HEK293 (cell line): ENCODE measurements around the gene PAPLN.

Source experiments
- CTCF ChIA-PET: fragments of 350-600 bp; formaldehyde crosslinking; extraction: SDS; loops from one replicate; lab custom pipeline; 2021; ENCODE audit warnings: antibody characterized with exemption; lab: Yijun Ruan, JAX
- POLR2A ChIA-PET: fragments of 300-600 bp; formaldehyde crosslinking; extraction: SDS; loops from one replicate; lab custom pipeline; 2020; ENCODE audit warnings: antibody characterized with exemption, inconsistent platforms; lab: Yijun Ruan, JAX
- H3K27ac ChIP-seq: fragments of 200-500 bp; sonication (Bioruptor generic); 2 replicates; pipeline ENCODE4 v1.5.1; 2014; ENCODE audit warnings: low read depth, low read length, control low read depth, inconsistent platforms; ENCODE audit errors: extremely low read depth
- H3K36me3 ChIP-seq, 2 experiments: fragments of 200-500 bp in 1 of 2; sonication (Bioruptor generic) in 1 of 2; 1 replicate in 1 of 2; 2 replicates in 1 of 2; pipeline ENCODE4 v1.5.1; 2014 to 2017; ENCODE audit warnings: inconsistent platforms in 2 of 2, low read length in 2 of 2; ENCODE audit not compliant: control insufficient read depth in 2 of 2, insufficient read depth in 1 of 2
- H3K4me1 ChIP-seq: fragments of 200-500 bp; sonication (Bioruptor generic); 2 replicates; pipeline ENCODE4 v1.5.1; 2014; ENCODE audit warnings: mild to moderate bottlenecking, low read length, inconsistent platforms; ENCODE audit not compliant: control insufficient read depth, insufficient read depth
- H3K4me3 ChIP-seq: 2 replicates; pipeline ENCODE4 v1.5.1; 2011; ENCODE audit warnings: low read depth, mild to moderate bottlenecking, control low read depth, low read length, moderate library complexity
- H3K9me3 ChIP-seq: fragments of 200-500 bp; sonication (Bioruptor generic); 2 replicates; pipeline ENCODE4 v1.5.1; 2014; ENCODE audit warnings: low read depth, low read length, inconsistent platforms; ENCODE audit not compliant: control insufficient read depth, insufficient read depth
- BCL11B ChIP-seq: fragments of 450-650 bp; formaldehyde crosslinking; IDR thresholded peaks from 2 replicates; pipeline ENCODE4 v1.5.1; 2016; ENCODE audit warnings: low read depth, missing biosample characterization, missing genetic modification characterization
- BCL6B ChIP-seq: fragments of 450-650 bp; formaldehyde crosslinking; IDR thresholded peaks from 2 replicates; pipeline ENCODE4 v1.5.1; 2017; ENCODE audit warnings: missing biosample characterization, missing genetic modification characterization
- GLIS2 ChIP-seq: fragments of 450-650 bp; formaldehyde crosslinking; IDR thresholded peaks from 2 replicates; pipeline ENCODE4 v1.5.1; 2016; ENCODE audit warnings: missing biosample characterization, missing genetic modification characterization
- HOXA7 ChIP-seq: sonication (generic); formaldehyde crosslinking; IDR thresholded peaks from 2 replicates; pipeline ENCODE4 v1.8.1; 2022; ENCODE audit warnings: missing genetic modification reagents, borderline replicate concordance
- OSR2 ChIP-seq: fragments of 450-650 bp; formaldehyde crosslinking; IDR thresholded peaks from 2 replicates; pipeline ENCODE4 v1.5.1; 2016; ENCODE audit warnings: missing biosample characterization, missing genetic modification characterization
- SETDB1 ChIP-seq: IDR thresholded peaks from one replicate; pipeline ENCODE4 v1.6.1; 2017; ENCODE audit warnings: mild to moderate bottlenecking, low read length, moderate library complexity, mixed read lengths; ENCODE audit not compliant: insufficient read length
- SP7 ChIP-seq: fragments of 450-650 bp; formaldehyde crosslinking; IDR thresholded peaks from 2 replicates; pipeline ENCODE4 v1.5.1; 2016; ENCODE audit warnings: missing biosample characterization, missing genetic modification characterization
- ZBTB21 ChIP-seq: fragments of 450-650 bp; formaldehyde crosslinking; IDR thresholded peaks from 2 replicates; pipeline ENCODE4 v1.5.1; 2017; ENCODE audit warnings: missing biosample characterization, missing genetic modification characterization
- ZBTB48 ChIP-seq: fragments of 450-650 bp; formaldehyde crosslinking; IDR thresholded peaks from 2 replicates; pipeline ENCODE4 v1.5.1; 2016; ENCODE audit warnings: missing biosample characterization, missing genetic modification characterization
- ZBTB7A ChIP-seq: fragments of 450-650 bp; formaldehyde crosslinking; IDR thresholded peaks from 2 replicates; pipeline ENCODE4 v1.5.1; 2016; ENCODE audit warnings: low read depth, missing biosample characterization, missing genetic modification characterization
- ZNF140 ChIP-seq: fragments of 450-650 bp; formaldehyde crosslinking; IDR thresholded peaks from 2 replicates; pipeline ENCODE4 v1.5.1; 2016; ENCODE audit warnings: missing biosample characterization, missing genetic modification characterization
- ZNF223 ChIP-seq: fragments of 450-650 bp; formaldehyde crosslinking; IDR thresholded peaks from 2 replicates; pipeline ENCODE4 v1.5.1; 2016; ENCODE audit warnings: missing biosample characterization, missing genetic modification characterization
- ZNF23 ChIP-seq: fragments of 450-650 bp; formaldehyde crosslinking; IDR thresholded peaks from 2 replicates; pipeline ENCODE4 v1.5.1; 2016; ENCODE audit warnings: missing biosample characterization, missing genetic modification characterization, borderline replicate concordance
- ZNF274 ChIP-seq, 2 experiments: fragments of 200-500 bp in 1 of 2; fragments of 450-650 bp in 1 of 2; sonication (Bioruptor generic) in 1 of 2; formaldehyde crosslinking in 1 of 2; IDR thresholded peaks; 2 replicates each; pipeline versions ENCODE4 v1.5.1 to v1.6.1; 2014 to 2016; ENCODE audit warnings: borderline replicate concordance in 1 of 2, inconsistent platforms in 1 of 2, low read length in 1 of 2, missing biosample characterization in 1 of 2, missing genetic modification characterization in 1 of 2
- ZNF362 ChIP-seq: fragments of 450-650 bp; formaldehyde crosslinking; IDR thresholded peaks from 2 replicates; pipeline ENCODE4 v1.5.1; 2016; ENCODE audit warnings: missing biosample characterization, missing genetic modification characterization
- ZNF366 ChIP-seq: fragments of 450-650 bp; formaldehyde crosslinking; conservative IDR thresholded peaks from 2 replicates; pipeline ENCODE4 v1.5.1; 2016; ENCODE audit warnings: missing biosample characterization, missing genetic modification characterization
- ZNF560 ChIP-seq: fragments of 450-650 bp; formaldehyde crosslinking; IDR thresholded peaks from 2 replicates; pipeline ENCODE4 v1.5.1; 2017; ENCODE audit warnings: missing biosample characterization, missing genetic modification characterization, borderline replicate concordance
- ZNF654 ChIP-seq: fragments of 450-650 bp; formaldehyde crosslinking; IDR thresholded peaks from 2 replicates; pipeline ENCODE4 v1.5.1; 2016; ENCODE audit warnings: low read depth, missing biosample characterization, missing genetic modification characterization
- ZNF692 ChIP-seq: fragments of 450-650 bp; formaldehyde crosslinking; IDR thresholded peaks from 2 replicates; pipeline ENCODE4 v1.5.1; 2016; ENCODE audit warnings: missing biosample characterization, missing genetic modification characterization
- ZNF707 ChIP-seq: fragments of 450-650 bp; formaldehyde crosslinking; IDR thresholded peaks from 2 replicates; pipeline ENCODE4 v1.5.1; 2016; ENCODE audit warnings: missing biosample characterization, missing genetic modification characterization
- ZNF747 ChIP-seq: fragments of 450-650 bp; formaldehyde crosslinking; IDR thresholded peaks from 2 replicates; pipeline ENCODE4 v1.5.1; 2016; ENCODE audit warnings: missing biosample characterization, missing genetic modification characterization
- ZNF776 ChIP-seq: fragments of 450-650 bp; formaldehyde crosslinking; IDR thresholded peaks from 2 replicates; pipeline ENCODE4 v1.5.0; 2017; ENCODE audit warnings: missing biosample characterization, missing genetic modification characterization, borderline replicate concordance

Gene PAPLN

GRCh38 chr14:73280903-73281302, 43.6 kb downstream of the PAPLN start (continued):
- no peak for TF ChIP-seq ZBTB21 (tag by site-specific recombination)

GRCh38 chr14:73283608-73284379, 46.5 kb downstream of the PAPLN start:
- CTCF ChIA-PET = interaction anchor here (0.7 to 1.9 kb wide), 4 partner anchors 11 to 188 kb away, joined by 3 to 11 read pairs (median 5); no protein-coding TSS in a partner anchor
- no peaks in the 10 kb centered on the region for H3K4me1 ChIP-seq
- no peaks in the 10 kb centered on the region for H3K9me3 ChIP-seq
- no peak for TF ChIP-seq ZNF692 (tag by site-specific recombination)
- TF ChIP-seq SP7 = 0 out of 2 replicates have a peak, but pooled peaks have one; percentile 25
- no peak for TF ChIP-seq ZBTB48 (tag by site-specific recombination)
- TF ChIP-seq ZNF654 (tag by site-specific recombination) = peak; percentile 28; the same call in 1 of the 2 replicates
- peaks cover 45 to 57% of the 10 kb centered on the region in 2 experiments for H3K36me3 ChIP-seq
- POLR2A ChIA-PET = no interaction called here
- no peak overlapping the region for H3K4me3 ChIP-seq
- peak overlapping the region; percentile 30; the same call in 1 of the 2 replicates for H3K27ac ChIP-seq

- Histone ChIP-seq H3K9me3 (no peaks in the 10 kb centered on the region), H3K4me3 (no peak overlapping the region), H3K27ac (no peak overlapping the region), H3K36me3 (peaks cover 36 to 47% of the 10 kb centered on the region in 2 experiments), H3K4me1 (no peaks in the 10 kb centered on the region)
- ChIA-PET POLR2A (interaction anchor here (0.7 kb wide), 1 partner anchor 170 kb away, joined by 4 read pairs; no protein-coding TSS in a partner anchor), CTCF (interaction anchor here (1.6 kb wide), 1 partner anchor 9 kb away, joined by 10 read pairs; no protein-coding TSS in a partner anchor)
- no peak for TF ChIP-seq ZNF560 (tag by site-specific recombination)
- TF ChIP-seq ZNF223 = no peak
- no peak for TF ChIP-seq ZNF23 (tag by site-specific recombination)
- no peak for TF ChIP-seq HOXA7 (CRISPR knock-in tag)
- TF ChIP-seq ZNF776 (tag by site-specific recombination) = no peak
- TF ChIP-seq ZNF362 (tag by site-specific recombination) = no peak
These were observed 48.7 kb downstream of the PAPLN start for GRCh38 chr14:73285979-73286378.

GRCh38 chr14:73286598-73286997, 49.3 kb downstream of the PAPLN start:
- ChIA-PET POLR2A (no interaction called here), CTCF (interaction anchor here (0.5 kb wide), 1 partner anchor 109 kb away, joined by 3 read pairs; no protein-coding TSS in a partner anchor)
- H3K4me1 ChIP-seq = no peaks in the 10 kb centered on the region
- no peak overlapping the region for H3K4me3 ChIP-seq
- peaks cover 34 to 41% of the 10 kb centered on the region in 2 experiments for H3K36me3 ChIP-seq
- no peak overlapping the region for H3K27ac ChIP-seq
- TF ChIP-seq OSR2 = no peak
- H3K9me3 ChIP-seq = no peaks in the 10 kb centered on the region

- Histone ChIP-seq H3K4me1 (no peaks in the 10 kb centered on the region), H3K36me3 (peaks cover 29 to 39% of the 10 kb centered on the region in 2 experiments), H3K9me3 (no peaks in the 10 kb centered on the region), H3K4me3 (no peak overlapping the region), H3K27ac (no peak overlapping the region)
- ChIA-PET POLR2A (no interaction called here), CTCF (interaction anchor here (0.5 to 0.7 kb wide), 2 partner anchors 110 to 132 kb away, joined by 3 read pairs; no protein-coding TSS in a partner anchor)
- TF ChIP-seq ZNF366 (tag by site-specific recombination) (no peak), BCL11B (tag by site-specific recombination) (no peak), BCL6B (tag by site-specific recombination) (no peak), GLIS2 (tag by site-specific recombination) (no peak), SETDB1 (no peak), ZBTB7A (no peak), ZNF23 (tag by site-specific recombination) (no peak), ZNF747 (tag by site-specific recombination) (no peak), ZNF140 (tag by site-specific recombination) (no peak), ZNF274 (IDR thresholded peaks at IDR 0.05; ENCODE audit: low read length) (no peak), ZNF274 (tag by site-specific recombination; IDR thresholded peaks at IDR 0.05; ENCODE audit: borderline replicate concordance) (no peak), ZNF707 (no peak)
These were observed 49.8 kb downstream of the PAPLN start for GRCh38 chr14:73287071-73287470.
